ENCODE results near the gene CACNG6. TPM values are rescaled to one million over a fixed set of nuclear protein-coding genes. Genes with fewer than 3 reads are reported as not detected.

CACNG6 gene
- total RNA-seq, 2 experiments from 2014 or later: 1.2 to 4.9 TPM

DNA sequence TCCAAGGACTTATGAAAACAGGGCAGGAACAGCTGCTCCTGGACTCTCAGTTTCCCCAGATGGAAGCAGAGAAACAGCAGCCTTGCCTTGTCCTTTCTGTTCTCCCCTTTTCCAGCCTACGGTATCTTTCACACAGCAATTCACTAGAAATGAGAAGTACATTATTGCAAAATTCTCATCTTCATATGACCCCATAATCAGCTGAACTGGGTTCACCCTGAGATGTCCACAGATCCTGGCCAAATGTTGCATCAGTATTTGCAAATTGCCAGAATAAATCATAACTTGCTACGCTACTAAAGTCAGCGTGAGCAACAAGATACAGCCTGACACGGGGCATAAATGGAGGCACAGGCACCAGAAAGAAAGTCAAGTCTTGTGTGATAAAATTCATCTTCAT, 56.2 kb downstream of the CACNG6 start:
- Histone ChIP-seq H3K4me3 (ENCODE audit: low read depth, low read length, poor library complexity, severe bottlenecking) (no peak overlapping the region), H2AFZ (ENCODE audit: low read length) (no peak overlapping the region), H3K4me2 (ENCODE audit: low read length) (no peak overlapping the region), H3K36me3 (ENCODE audit: insufficient read depth, low read length) (no peaks in the 10 kb centered on the region), H3K27ac (ENCODE audit: low read depth, low read length, poor library complexity, severe bottlenecking) (no peak overlapping the region), H3K9me2 (ENCODE audit: insufficient read depth, low read length) (no peaks in the 10 kb centered on the region), H3K9me3 (ENCODE audit: low read length) (no peaks in the 10 kb centered on the region), H4K20me1 (ENCODE audit: insufficient read depth, low read length) (no peaks in the 10 kb centered on the region), H3K79me2 (ENCODE audit: insufficient read depth, low read depth, low read length) (no peaks in the 10 kb centered on the region), H3K4me1 (ENCODE audit: insufficient read depth, low read length, poor library complexity, severe bottlenecking) (no peaks in the 10 kb centered on the region)
- ChIA-PET POLR2A (no interaction called here), CTCF (ENCODE audit: unreplicated experiment) (no interaction called here)
- BruUV-seq (replicated peaks): no TSS peak
- intact Hi-C loops (cut with micrococcal nuclease; ENCODE audit: unreplicated experiment): no loop called here
- TF ChIP-seq, protein P1, sequence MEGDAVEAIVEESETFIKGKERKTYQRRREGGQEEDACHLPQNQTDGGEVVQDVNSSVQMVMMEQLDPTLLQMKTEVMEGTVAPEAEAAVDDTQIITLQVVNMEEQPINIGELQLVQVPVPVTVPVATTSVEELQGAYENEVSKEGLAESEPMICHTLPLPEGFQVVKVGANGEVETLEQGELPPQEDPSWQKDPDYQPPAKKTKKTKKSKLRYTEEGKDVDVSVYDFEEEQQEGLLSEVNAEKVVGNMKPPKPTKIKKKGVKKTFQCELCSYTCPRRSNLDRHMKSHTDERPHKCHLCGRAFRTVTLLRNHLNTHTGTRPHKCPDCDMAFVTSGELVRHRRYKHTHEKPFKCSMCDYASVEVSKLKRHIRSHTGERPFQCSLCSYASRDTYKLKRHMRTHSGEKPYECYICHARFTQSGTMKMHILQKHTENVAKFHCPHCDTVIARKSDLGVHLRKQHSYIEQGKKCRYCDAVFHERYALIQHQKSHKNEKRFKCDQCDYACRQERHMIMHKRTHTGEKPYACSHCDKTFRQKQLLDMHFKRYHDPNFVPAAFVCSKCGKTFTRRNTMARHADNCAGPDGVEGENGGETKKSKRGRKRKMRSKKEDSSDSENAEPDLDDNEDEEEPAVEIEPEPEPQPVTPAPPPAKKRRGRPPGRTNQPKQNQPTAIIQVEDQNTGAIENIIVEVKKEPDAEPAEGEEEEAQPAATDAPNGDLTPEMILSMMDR (conservative IDR thresholded peaks at IDR 0.05; ENCODE audit: low read length): no peak
- TF ChIP-seq EZH2phosphoT487 (IDR thresholded peaks at IDR 0.05; ENCODE audit: borderline replicate concordance, low read depth, low read length): no peak
- no peak for DNase-seq (ENCODE audit: low spot score)

Small RNA genes within 50 kb of the gene (small RNA-seq; reads per million reads assigned to genes)
- not detected for gene AC012314.20

Other genes starting within 250 kb of the CACNG6 start
- gene NLRP12, start 167.3 kb upstream of the CACNG6 start, total RNA-seq (2014; rRNA removed; shearing (Covaris generic)): not detected in 2 replicates
- gene NLRP12, start 167.3 kb upstream of the CACNG6 start, total RNA-seq (2022): not detected in 2 replicates
- 0.98 and 3.2 TPM in 2 replicates for gene MYADM, start 123.8 kb upstream of the CACNG6 start, total RNA-seq (2014; rRNA removed; shearing (Covaris generic))
- 0.55 and 0.82 TPM in 2 replicates for gene MYADM, start 123.8 kb upstream of the CACNG6 start, total RNA-seq (2022)
- not detected in 2 replicates for gene PRKCG, start 109.4 kb upstream of the CACNG6 start, total RNA-seq (2014; rRNA removed; shearing (Covaris generic))
- not detected in 2 replicates for gene PRKCG, start 109.4 kb upstream of the CACNG6 start, total RNA-seq (2022)
- not detected in 2 replicates for gene CACNG7, start 82.4 kb upstream of the CACNG6 start, total RNA-seq (2014; rRNA removed; shearing (Covaris generic))
- not detected in 2 replicates for gene CACNG7, start 82.4 kb upstream of the CACNG6 start, total RNA-seq (2022)
- gene CACNG8, start 28.7 kb upstream of the CACNG6 start, total RNA-seq (2014; rRNA removed; shearing (Covaris generic)): not detected in 2 replicates
- gene CACNG8, start 28.7 kb upstream of the CACNG6 start, total RNA-seq (2022): not detected in 2 replicates
- not detected in 2 replicates for gene VSTM1, start 72.3 kb downstream of the CACNG6 start, total RNA-seq (2014; rRNA removed; shearing (Covaris generic))
- gene VSTM1, start 72.3 kb downstream of the CACNG6 start, total RNA-seq (2022): not detected in 2 replicates
- not detected in 2 replicates for gene TARM1, start 89.7 kb downstream of the CACNG6 start, total RNA-seq (2014; rRNA removed; shearing (Covaris generic))
- gene TARM1, start 89.7 kb downstream of the CACNG6 start, total RNA-seq (2022): not detected in 2 replicates
- gene OSCAR, start 109.2 kb downstream of the CACNG6 start, total RNA-seq (2014; rRNA removed; shearing (Covaris generic)): 0.15 and 0.32 TPM in 2 replicates
- 0.39 TPM in 1 of 2 replicates, not detected in the other for gene OSCAR, start 109.2 kb downstream of the CACNG6 start, total RNA-seq (2022)
- 32.0 and 92.4 TPM in 2 replicates for gene NDUFA3, start 111.2 kb downstream of the CACNG6 start, total RNA-seq (2014; rRNA removed; shearing (Covaris generic))
- gene NDUFA3, start 111.2 kb downstream of the CACNG6 start, total RNA-seq (2022): 86.3 and 98.2 TPM in 2 replicates
- gene TFPT, start 124.0 kb downstream of the CACNG6 start, total RNA-seq (2014; rRNA removed; shearing (Covaris generic)): 17.2 and 30.1 TPM in 2 replicates
- gene TFPT, start 124.0 kb downstream of the CACNG6 start, total RNA-seq (2022): 17.4 and 20.2 TPM in 2 replicates
- 50.9 and 53.0 TPM in 2 replicates for gene PRPF31, start 124.1 kb downstream of the CACNG6 start, total RNA-seq (2014; rRNA removed; shearing (Covaris generic))
- gene PRPF31, start 124.1 kb downstream of the CACNG6 start, total RNA-seq (2022): 47.3 and 47.8 TPM in 2 replicates
- 15.2 and 18.4 TPM in 2 replicates for gene CNOT3, start 146.1 kb downstream of the CACNG6 start, total RNA-seq (2014; rRNA removed; shearing (Covaris generic))
- gene CNOT3, start 146.1 kb downstream of the CACNG6 start, total RNA-seq (2022): 54.8 and 65.1 TPM in 2 replicates
- gene LENG1, start 168.1 kb downstream of the CACNG6 start, total RNA-seq (2014; rRNA removed; shearing (Covaris generic)): 8.0 TPM in 2 replicates
- gene LENG1, start 168.1 kb downstream of the CACNG6 start, total RNA-seq (2022): 4.7 and 5.1 TPM in 2 replicates
- gene TMC4, start 181.5 kb downstream of the CACNG6 start, total RNA-seq (2014; rRNA removed; shearing (Covaris generic)): not detected in 2 replicates
- not detected in 2 replicates for gene TMC4, start 181.5 kb downstream of the CACNG6 start, total RNA-seq (2022)
- gene MBOAT7, start 197.9 kb downstream of the CACNG6 start, total RNA-seq (2014; rRNA removed; shearing (Covaris generic)): 15.6 and 18.1 TPM in 2 replicates
- 25.0 and 30.2 TPM in 2 replicates for gene MBOAT7, start 197.9 kb downstream of the CACNG6 start, total RNA-seq (2022)
- gene TSEN34, start 199.7 kb downstream of the CACNG6 start, total RNA-seq (2014; rRNA removed; shearing (Covaris generic)): 19.3 and 23.6 TPM in 2 replicates
- 15.3 and 16.7 TPM in 2 replicates for gene TSEN34, start 199.7 kb downstream of the CACNG6 start, total RNA-seq (2022)
- gene RPS9, start 209.2 kb downstream of the CACNG6 start, total RNA-seq (2014; rRNA removed; shearing (Covaris generic)): 4,033 and 5,482 TPM in 2 replicates
- gene RPS9, start 209.2 kb downstream of the CACNG6 start, total RNA-seq (2022): 1,267 and 1,285 TPM in 2 replicates
- not detected in 2 replicates for gene LILRB3, start 231.4 kb downstream of the CACNG6 start, total RNA-seq (2014; rRNA removed; shearing (Covaris generic))
- not detected in 2 replicates for gene LILRB3, start 231.4 kb downstream of the CACNG6 start, total RNA-seq (2022)